NCI-H1105 treated with DMSO at 0.1 percent for 48 hours (cell line): Measurements from ENCODE around the gene BRK1.
"Not testable (repeated sequence)": the region's sequence is repeated elsewhere in the genome, so short reads cannot be mapped to it uniquely, and the experiment has no call there.

Experiments used
- DNase-seq: peaks from one replicate; lab custom pipeline; 2025; lab: John Stamatoyannopoulos, UW

BRK1 gene

GRCh38 chr3:10115326-10116137 lies at the start of gene BRK1:
Gene BRK1 (plus strand): TSS chr3:10115675. CDS start chr3:10115702, 27 bp downstream.
- DNase-seq: peak; percentile 86

- not testable (repeated sequence) for DNase-seq
Observed at GRCh38 chr3:10070077-10070476, 45.4 kb upstream of the BRK1 start.

DNA sequence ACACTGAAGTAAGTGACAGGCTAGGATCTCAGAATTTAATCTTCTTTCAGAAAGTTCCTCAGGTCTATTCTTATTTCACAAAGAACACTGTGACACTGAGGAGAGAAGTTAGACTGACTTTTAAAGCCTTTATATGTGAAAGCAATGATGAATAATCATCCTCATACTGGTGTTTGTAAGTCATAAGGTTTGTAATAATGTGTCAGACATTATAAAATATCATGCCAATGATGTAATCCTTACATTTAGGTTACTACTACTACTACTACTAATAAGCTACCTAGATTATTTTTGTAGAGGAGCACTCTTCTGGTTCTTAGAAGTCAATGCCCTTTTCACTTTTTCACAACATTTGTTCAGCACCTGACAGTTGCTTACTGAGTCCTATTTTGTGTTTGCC lies 40.8 kb upstream of the BRK1 start:
- no peak for DNase-seq

GRCh38 chr3:10081871-10082270 lies 33.6 kb upstream of the BRK1 start:
- no peak for DNase-seq

GRCh38 chr3:10085738-10086137 lies 29.7 kb upstream of the BRK1 start:
- DNase-seq: no peak

- DNase-seq: no peak
Observed at GRCh38 chr3:10088256-10088655, 27.2 kb upstream of the BRK1 start.

GRCh38 chr3:10090179-10090578 lies 25.3 kb upstream of the BRK1 start:
- DNase-seq: no peak

DNA sequence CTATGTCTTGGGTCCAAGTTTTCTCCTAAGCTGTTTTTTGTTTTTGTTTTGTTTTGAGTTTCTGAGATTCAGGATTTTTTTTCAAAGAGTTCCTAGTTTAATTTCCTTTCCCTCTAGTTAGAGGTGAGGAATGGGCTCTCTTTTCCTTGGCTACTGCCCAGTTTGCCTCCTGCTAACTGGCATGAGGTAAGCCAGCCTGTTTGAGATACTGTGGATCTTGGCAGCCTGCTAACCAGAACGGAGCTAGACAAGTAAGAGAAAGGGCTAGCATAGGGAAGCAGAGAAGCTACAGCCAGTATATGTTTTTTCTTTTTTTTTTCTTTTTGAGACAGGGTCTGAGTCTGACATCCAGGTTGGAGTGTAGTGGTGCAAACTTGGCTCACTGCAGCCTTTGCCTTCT lies 24.7 kb upstream of the BRK1 start:
- DNase-seq: not testable (repeated sequence)

DNA sequence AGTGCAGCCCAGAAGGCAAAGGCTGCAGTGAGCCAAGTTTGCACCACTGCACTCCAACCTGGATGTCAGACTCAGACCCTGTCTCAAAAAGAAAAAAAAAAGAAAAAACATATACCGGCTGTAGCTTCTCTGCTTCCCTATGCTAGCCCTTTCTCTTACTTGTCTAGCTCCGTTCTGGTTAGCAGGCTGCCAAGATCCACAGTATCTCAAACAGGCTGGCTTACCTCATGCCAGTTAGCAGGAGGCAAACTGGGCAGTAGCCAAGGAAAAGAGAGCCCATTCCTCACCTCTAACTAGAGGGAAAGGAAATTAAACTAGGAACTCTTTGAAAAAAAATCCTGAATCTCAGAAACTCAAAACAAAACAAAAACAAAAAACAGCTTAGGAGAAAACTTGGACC lies 24.1 kb upstream of the BRK1 start:
- not testable (repeated sequence) for DNase-seq

- no peak for DNase-seq
Observed at GRCh38 chr3:10093678-10094077, 21.8 kb upstream of the BRK1 start.

DNA sequence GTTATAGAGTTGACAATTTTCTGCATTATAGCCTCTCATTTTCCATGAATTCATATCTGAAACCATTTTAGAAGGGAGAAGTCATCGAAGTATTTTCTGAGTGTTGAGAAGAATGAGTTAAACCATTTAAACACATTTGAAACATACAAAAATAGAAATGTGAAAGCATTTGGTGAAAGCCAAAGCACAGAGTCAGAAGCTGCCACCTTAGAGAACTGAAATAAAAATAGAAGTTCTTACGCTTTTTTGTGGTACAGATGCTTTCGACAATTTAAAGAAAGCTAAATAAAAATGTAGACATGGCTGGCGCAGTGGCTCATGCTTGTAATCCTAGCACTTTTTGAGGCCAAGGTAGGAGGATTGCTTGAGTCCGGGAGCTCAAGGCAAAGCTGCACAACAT lies 16.4 kb upstream of the BRK1 start:
- DNase-seq: no peak

- DNase-seq: no peak
Observed at GRCh38 chr3:10106919-10107318, 8.6 kb upstream of the BRK1 start.

- no peak for DNase-seq
Observed at GRCh38 chr3:10108091-10108490, 7.4 kb upstream of the BRK1 start, which contains the start of gene FANCD2OS. Gene FANCD2OS (minus strand): TSS chr3:10108255. CDS start chr3:10104774, 3,481 bp downstream.

- no peak for DNase-seq
Observed at GRCh38 chr3:10116138-10116460, 624 bp downstream of the BRK1 start.

DNA sequence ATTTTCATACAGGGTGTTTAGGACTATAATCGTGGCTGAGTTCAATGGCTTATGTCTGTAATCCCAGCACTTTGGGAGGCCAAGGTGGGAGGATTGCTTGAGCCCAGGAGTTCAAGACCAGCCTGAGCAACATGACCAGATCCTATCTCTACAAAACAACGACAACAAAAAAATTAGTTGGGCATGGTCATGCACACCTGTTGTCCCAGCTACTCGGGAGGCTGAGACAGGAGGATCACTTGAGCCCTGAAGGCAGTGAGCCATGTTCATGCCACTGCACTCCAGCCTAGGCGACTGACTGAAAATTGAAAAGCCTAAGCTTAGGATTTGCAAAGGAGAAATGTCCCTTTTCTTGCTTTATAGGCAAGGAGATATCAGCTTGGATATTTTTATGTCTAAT lies 1.5 kb downstream of the BRK1 start:
- no peak for DNase-seq

DNA sequence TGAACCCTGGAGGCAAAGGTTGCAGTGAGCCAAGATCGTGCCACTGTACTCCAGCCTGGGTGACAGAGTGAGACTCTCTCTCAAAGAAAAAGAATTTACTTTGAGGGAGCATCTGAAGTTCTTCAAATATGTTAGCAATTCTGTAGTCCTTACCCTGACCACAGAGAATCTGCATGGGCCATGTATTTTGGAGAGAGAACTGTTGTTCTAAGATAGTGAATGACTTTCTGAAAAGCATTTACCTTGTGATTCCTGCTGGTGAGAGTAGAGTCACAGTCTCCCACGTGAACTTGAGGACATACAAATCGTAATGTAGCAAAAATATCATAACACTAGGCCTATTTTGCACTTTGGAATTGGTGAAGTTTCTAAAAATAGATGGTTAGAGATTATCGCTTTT lies 3.9 kb downstream of the BRK1 start:
- no peak for DNase-seq

DNA sequence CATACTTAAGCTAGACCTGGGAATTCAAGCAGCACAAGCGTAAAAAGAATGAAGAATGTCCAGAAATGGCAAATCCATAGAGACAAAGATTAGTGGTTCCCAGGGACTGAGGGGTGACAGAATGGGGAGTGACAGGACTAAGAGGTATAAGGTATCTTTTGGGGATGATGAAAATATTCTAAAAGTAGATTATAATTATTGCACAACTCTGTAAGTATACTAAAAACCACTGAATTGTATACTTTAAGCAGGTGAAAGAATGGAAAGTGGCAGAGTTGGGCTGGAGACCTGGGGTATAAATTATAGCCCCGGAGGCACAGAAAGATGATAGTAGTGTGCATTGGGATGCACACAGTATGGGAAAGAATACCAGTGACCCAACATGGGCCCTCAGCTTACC lies 5.6 kb downstream of the BRK1 start:
- no peak for DNase-seq

GRCh38 chr3:10122724-10123123 lies 7.2 kb downstream of the BRK1 start:
- DNase-seq: no peak

- DNase-seq: not testable (repeated sequence)
Observed at GRCh38 chr3:10135872-10136271, 20.4 kb downstream of the BRK1 start.

DNA sequence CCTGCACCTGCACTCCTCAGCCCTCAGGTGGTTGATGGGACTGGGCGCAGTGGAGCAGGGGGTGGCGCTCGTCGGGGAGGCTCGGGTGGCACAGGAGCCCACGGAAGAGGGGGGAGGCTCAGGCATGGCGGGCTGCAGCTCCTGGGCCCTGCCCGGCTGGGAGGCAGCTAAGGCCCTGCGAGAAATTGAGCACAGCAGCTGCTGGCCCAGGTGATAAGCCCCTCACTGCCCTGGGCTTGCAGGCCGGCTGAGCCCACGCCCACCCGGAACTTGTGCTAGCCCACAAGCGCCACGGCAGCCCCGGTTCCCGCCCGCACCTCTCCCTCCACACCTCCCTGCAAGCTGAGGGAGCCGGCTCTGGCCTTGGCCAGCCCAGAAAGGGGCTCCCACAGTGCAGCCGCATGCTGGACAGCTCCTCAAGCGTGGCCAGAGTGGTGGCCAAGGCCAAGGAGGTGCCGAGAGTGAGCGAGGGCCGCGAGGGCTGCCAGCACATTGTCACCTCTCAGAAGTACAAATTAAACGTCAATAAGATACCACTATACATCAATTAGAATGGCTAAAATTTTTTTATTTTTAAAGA lies 21.0 kb downstream of the BRK1 start:
- DNase-seq: no peak

DNA sequence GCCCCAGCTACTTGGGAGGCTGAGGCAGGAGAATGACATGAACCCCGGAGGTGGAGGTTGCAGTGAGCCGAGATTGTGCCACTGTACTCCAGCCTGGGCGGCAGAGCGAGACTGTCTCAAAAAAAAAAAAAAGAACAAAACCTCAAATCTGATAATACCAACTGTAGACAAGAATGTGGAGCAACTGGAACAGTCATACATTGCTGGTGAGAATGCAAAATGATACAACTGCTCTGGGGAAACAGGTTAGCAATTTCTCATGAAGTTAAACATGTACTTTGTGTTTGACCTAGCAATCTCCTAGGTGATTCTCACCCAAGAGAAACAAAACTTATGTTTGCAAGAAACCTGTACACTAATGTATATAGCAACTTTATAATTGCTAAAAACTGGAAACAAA lies 21.7 kb downstream of the BRK1 start:
- no peak for DNase-seq

DNA sequence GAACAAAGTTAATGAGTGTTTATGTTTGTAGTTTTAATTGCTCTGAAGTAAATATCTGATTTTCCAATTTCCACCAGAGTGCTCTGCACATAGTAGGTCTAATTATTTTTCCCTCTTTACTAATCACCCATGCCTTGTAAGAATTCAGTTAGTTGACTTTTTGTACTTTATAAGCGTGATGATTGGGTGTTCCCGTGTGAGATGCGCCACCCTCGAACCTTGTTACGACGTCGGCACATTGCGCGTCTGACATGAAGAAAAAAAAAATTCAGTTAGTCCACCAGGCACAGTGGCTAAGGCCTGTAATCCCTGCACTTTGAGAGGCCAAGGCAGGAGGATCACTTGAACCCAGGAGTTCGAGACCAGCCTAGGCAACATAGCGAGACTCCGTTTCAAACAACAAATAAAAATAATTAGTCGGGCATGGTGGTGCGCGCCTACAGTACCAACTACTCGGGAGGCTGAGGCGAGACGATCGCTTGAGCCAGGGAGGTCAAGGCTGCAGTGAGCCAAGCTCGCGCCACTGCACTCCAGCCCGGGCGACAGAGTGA lies 25.6 kb downstream of the BRK1 start:
- no peak for DNase-seq

GRCh38 chr3:10142707-10143560 lies 27.5 kb downstream of the BRK1 start:
- DNase-seq: no peak
